NCI-H1092 (cell line): ENCODE measurements around the gene COLEC11.
"Not testable (repeated sequence)": the region's sequence is repeated elsewhere in the genome, so short reads cannot be mapped to it uniquely, and the experiment has no call there.

ENCODE experiments used
- DNase-seq: peaks from one replicate; lab custom pipeline; 2025; lab: John Stamatoyannopoulos, UW

Gene COLEC11

DNA sequence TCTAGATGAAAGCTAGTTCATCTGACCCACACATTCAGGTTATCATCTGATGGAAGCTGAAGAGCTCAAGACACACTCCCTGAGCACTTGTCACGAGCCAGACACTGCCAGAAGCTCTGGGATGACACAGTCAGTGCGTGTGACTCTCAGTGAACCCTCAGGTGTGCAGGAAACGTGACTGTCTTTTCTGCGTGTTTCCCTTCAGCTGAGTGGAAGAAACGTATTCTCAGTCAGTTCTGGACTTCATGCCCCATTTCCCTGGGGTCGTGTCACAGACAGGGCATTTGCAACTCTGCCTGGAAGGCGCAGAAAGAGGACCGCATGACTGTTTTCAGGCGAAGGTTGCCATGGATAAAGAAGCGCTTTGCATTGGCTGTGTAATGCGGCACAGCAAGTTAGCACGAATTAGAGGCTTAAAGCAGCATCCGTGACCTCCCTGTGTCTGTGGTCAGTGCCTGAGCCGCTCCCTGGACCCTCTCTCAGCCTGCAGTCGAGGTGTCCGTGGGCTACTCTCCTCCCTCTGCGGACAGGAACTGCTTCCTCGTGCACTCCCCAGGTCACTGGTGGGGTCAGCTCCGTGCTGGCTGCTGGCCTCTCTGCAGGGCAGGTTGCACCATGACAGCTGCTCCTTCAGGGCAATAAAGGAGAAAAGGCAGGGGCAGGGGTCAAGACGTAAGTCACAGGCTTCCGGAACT, 59.8 kb downstream of the COLEC11 start:
- no peak for DNase-seq

DNA sequence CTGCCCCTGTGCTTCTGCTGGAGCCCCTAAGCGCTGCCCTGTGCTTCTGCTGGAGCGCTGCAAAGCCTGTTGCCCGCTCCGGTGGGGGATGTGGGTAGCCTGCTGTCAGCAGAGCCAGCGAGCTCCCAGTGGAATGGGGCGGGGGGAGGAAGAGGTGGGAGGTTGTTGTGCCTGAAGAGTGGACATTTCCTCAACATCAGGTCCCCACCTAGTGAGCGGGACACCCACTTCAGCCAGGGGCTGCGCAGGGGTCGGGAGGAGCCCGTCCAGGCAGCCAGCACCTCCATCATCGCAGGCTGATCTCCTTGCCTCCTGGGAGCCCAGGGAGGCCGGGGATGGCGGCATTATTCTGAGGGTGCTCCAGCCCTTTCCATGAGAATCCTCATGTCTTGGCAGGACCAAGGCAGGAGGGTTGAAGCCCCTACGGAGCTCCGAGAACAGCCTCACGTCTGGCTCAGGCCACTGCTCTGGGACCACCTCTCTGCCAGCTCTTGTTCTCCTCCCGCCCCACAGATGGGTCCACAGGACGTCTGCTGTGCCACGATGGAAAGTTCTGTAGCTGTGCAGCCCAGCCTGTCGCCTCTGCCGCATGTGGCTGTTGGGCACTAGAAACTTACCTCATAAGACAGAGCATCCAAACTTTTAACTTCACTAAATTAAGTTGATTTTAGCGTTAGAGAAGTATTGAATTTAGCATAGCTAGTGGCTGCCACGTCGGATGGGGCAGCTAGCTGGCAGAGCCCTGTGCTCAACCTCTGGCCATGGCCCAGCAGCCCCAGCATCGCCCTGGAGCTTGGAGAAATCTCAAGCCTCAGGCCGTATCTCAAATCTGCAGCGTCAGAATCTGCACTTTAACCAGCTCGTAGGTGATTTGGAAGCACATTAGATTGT, 61.2 kb downstream of the COLEC11 start:
- DNase-seq = no peak

DNA sequence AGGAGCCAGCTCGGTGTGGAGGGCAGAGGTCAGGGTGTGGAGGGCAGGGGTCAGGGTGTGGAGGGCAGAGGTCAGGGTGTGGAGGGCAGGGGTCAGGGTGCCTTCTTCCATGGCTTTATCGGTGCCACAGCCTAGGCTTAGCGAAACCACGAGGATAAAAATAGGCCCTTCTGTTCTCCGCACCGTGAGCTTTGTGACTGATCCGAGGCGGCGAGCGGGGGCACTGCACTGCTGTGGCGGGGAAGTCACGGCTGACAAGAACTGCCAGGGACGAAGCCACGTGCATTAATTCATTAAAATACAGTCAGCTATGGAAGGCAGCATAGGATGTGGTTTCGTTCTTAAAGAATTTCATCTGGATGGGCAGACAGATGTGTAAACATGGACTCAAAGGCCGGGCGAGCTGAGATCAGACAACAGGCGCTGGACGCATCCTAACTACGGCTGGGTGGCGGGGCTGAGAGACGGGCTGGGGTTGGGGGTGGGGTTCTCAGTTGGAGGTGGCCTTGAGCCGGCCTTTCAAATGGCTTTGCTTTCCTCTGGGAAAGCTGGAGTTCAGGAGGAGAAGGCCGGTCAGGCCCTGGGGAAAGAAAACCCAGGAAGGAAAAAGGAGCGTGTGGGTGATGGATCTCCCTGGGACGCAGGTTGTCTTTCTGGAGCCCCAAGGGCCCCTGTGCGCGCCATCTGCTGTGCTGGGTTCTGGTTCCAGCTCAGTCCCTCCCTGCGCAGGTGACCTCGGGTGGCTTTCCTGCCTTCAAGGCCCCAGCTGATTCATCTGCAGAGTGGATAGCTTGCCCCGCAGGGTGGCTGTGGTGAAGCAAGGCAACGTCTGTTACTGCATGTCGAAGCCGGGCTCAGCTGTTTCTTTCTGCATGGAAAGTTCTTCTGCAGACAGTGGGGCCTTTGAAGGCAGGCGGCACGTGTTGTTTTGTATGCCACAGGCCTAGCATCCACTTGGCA, 62.1 kb downstream of the COLEC11 start:
- DNase-seq = no peak

DNA sequence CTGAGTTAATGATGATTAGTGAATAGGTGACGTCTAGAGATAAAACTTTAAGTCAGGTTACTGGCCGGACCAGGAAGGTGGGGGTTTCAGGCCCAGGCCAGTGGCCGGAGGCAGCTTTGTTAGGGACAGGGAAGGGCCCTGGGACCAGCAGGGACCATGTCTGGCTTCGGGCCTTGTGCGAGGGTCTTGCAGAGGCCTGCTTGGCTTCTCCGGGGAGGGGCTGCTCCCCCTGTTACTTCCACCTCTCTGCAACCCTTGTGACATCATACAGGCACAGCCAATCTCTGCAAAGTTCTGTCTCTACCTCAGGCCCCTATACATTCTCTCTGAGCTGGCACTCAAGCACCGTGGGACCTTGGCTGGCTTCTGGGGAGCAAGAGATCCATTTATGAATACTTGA, 63.0 kb downstream of the COLEC11 start, which contains the start of gene ALLC:
ALLC (plus strand) TSS at position 320 of the 400 bp plus-strand sequence. CDS start 12,958 bp downstream, outside the sequence.
- DNase-seq = no peak

DNA sequence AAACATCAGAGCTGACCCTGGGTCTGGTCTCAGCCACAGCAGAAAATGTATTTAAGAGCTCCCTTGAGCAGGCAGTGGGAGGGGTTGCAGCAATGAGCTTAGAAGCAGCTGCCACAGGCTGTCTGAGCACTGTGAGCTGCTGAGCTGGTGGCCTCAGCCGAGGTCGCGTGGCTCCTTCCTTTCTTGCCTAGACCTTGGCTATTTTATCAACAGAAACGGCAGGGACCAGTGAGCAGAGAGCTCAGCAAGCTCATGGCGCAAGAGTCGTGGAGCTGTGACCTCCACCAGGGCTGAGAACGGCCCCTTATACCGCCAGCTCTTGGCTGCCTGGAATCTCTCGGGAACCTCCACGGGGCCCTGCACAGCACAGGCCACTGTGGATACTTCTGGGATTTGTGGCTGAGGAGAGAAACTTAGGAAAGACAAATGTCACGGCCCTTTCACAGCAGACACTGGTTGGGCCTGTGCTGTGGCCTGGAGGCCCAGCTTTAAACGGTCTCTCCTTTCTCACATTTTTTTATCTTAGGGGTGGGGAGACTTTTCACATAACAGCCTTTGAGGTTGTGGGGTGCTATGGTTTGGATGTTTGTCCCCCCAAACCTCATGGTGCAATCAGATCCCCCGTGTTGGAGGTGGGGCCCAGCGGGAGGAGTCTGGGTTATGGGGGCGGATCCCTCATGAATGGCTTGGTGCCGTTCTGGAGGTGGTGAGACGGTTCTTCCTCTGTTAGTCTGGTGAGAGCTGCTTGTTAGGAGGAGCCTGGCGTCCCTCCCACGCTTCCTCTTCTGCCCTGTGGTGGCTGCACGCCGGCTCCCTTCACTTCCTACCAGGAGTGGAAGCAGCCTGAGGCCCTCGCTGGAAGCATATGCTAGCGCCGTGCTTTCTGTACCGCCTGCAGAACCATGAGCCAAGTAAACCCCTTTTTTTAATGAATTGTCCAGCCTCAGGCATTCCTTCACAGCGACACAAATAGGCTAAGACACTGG, 64.8 kb downstream of the COLEC11 start:
- no peak for DNase-seq

DNA sequence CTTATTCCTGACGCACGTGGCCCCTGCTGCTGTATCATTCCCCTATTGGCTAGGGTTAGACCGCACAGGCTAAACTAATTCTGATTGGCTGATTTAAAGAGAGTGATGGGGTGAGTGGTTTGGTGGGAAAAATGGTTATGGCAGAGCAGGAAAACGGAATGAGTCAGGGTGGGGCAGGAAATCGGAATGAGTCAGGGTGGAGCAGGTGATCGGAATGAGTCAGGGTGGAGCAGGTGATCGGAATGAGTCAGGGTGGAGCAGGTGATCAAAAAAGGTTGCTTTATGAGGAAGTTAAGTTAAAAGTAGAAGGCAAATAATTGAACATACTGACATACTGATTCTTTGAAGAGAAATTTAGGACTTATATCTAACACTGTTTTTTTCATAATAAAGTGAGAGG, 65.7 kb downstream of the COLEC11 start:
- DNase-seq = not testable (repeated sequence)

DNA sequence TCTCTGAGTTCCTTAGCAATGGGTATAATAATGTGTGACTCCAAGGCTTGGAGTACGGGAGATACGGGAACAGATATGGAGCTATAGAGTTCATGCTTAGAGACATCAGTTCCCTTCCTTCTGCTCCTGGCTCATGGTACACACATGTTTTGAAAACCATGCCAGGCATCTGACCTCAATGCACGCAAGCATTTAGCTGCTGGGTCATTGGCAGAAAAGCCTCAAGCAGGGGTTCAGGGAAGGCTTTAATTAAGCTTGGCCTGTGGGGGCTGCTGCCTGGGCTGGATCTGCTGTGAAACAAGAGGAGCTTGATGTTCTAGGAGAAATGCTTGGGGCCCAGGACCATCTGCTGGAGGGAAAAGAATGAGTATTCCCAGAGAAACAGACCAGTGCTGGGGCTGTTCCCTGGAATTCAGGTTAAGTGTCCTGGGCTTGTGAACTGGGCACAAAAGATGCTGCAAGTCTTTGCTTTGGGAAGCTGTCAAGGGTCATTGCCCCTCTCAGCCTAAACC, 66.3 kb downstream of the COLEC11 start:
- DNase-seq = no peak

DNA sequence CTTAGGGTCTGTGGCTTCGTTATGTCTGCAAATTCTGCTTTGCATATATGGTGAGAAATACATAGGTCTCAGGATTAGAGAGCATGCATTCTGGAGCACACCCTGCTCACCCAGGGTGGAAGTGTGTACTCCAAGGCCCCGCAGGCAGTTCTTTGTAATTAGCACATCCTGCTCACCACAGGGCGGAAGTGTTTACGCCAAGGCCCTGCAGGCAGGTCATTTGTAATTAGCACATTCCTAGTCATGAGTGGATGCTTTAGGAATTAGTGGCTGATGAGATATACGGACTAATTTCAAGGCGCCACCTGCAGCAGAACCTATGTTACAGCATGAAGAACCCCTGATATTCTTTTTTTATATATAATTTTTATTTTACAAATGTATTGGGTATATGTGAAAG, 67.3 kb downstream of the COLEC11 start:
- no peak for DNase-seq

DNA sequence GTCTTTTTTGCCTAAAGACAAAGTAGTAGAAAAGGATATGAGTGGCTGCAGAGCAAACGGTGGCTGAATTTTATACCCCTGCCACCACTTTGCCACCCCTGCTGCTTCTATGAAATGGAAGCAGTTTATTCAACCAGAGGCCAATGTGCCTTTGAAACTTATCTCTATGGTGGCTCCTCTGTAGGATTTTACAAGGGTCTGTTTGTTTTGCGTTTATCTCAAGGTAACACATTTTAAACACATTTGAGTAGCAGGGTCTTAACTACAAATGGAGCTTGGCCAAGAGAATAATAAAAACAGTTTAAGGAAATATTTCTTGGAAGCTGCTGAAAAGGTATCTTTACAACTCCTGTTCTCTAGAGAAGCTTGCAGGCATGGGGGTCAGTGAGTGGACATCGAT, 69.2 kb downstream of the COLEC11 start:
- DNase-seq = no peak

DNA sequence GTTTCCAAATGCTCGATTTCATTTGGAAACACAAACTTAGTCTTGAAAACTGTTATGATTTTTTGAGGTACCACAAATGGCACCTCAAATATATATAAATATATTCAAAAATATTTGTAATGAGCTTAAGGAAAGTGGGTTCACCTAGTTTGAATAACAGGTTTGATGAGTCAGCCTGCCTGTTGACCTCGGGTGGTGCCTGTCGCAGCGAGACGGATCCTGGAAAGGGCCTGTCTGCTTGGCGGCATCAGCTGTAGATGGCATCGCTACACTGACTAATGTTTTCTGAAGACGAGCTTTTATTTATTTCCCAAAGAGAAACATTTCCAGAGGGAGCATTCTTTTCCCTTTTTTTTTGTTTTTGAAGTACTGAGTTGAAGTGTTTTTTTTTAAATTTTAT, 70.0 kb downstream of the COLEC11 start:
- DNase-seq = no peak

DNA sequence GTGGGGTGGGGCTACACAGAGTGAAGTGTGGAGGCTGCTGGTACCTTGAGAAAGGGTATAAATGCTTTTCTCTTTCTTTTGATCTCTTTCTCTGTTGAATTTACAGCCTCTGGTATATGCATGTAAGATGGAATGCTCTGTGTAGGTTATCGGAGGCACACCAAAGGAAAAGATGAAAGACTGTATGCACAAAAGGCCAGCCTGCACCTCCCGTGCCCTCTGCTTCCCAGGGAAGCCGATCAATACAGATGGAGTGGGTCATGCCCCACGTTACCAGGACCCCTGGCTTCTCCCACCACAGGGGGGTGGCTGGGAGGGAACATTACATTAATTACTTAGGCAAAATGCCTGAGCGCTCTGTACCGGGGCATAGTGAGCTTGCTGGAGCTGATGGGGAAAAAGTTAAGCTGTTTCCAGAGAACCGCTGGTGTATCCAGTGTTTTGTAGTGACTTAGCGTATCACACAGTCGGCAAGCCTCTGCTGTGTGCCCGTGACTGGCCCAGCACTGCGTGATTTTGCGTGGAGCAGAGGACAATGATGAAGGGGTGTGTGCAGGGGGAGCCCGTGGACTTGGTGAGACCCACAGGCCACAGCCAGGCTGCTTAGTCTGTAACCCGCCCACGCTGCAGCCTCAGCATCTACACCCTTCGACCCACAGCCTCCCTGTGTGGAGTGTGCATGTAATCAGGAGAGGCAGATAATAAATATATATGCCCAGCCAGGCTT, 71.1 kb downstream of the COLEC11 start:
- DNase-seq = no peak

DNA sequence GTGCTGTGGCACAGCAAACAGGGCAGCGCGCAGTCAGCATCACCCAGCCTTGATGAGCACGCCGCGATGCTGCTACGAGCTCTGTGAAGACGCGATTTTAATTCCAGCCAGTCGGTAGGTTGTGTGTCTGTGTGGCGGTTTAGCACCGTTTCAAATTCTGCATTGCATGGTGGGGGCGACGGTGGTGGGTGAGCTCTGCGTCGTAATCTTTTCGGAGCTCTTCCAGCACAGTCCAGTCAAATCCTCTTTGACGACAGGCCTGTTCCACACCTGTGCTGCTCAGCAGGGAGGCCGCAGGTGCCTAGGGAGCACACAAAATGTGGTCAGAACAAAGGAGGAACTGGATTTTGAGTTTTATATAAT, 71.7 kb downstream of the COLEC11 start:
- no peak for DNase-seq

DNA sequence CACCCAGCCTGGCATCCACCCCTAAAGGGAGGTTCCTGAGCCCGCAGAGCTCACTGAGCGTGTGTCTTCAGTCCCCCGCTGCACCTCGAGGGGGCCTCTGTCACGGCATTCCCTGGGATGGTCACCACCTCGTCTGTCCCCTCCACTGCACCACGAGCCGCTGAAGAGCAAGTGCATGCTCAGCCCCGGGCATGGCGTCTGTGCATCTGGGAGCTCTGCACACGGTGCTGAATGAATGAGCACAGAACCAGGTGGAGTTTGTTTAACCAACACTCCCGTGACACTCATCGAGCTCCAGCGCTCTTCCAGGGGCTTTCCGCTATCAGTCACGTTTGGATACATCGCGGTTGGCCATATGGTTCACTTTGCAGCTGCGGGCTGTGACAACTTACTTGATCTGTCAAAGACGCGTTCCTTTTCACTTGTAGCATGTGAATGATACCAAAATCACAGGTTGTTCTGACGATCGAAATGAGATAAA, 72.3 kb downstream of the COLEC11 start:
- DNase-seq = peak; percentile 22

DNA sequence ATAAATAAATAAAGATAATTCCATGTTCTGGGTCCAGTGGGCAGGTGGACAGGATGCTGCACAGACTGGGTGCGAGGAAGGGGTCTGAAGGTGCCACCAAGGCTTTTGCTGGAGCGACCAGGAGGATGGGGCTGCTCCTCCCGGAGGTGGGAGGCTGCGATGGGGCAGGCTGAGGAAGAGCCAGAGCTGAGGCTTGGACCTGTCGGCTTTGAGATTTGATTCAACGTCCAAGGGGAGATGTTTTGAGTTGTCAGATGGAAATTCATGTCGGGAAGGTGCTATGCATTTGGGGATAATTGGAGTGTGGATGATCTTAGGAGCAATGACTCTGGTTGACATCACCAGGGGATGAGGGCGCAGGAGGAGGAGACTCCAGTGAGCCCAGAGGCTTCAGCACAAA, 74.7 kb downstream of the COLEC11 start:
- DNase-seq = no peak

DNA sequence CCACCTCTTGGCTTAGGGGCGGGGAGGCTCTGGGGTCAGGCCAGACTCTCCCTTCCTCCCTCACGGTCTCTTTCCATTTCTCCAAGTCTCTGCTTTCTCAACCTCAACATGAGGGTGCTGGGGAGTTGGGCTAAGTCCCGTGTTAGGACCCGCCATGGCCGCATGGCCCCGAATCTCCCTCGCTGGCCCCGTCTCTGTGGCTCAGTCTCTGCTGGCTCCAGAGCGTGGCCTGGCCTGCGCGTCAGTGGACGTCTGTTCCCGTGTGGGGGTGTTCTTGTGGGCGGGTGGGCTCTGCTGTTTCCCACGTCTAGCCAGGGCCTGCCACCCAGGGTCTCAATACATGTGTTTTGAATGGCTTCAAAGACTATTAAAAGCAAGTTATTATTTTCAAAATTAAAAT, 75.5 kb downstream of the COLEC11 start:
- DNase-seq = no peak

DNA sequence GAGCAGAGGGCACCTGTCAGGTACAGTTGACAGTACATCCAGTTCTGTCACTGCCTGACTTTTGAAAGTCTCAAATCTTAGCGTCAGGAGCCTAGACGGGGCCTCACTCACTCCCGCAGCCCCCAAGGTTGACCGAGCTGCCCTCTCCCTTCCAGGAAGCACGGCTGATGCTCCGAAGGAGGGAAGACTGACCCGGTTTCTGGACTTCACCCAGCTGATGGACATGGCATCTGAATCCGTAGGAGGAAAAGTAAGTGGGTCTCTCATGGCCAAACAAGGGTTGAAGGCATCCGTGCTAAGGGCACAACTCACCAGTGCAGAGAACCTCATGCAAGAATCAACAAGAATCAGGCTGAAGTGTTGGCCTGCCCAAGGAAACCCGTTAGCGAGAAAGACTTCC, 76.0 kb downstream of the COLEC11 start:
- DNase-seq = no peak

DNA sequence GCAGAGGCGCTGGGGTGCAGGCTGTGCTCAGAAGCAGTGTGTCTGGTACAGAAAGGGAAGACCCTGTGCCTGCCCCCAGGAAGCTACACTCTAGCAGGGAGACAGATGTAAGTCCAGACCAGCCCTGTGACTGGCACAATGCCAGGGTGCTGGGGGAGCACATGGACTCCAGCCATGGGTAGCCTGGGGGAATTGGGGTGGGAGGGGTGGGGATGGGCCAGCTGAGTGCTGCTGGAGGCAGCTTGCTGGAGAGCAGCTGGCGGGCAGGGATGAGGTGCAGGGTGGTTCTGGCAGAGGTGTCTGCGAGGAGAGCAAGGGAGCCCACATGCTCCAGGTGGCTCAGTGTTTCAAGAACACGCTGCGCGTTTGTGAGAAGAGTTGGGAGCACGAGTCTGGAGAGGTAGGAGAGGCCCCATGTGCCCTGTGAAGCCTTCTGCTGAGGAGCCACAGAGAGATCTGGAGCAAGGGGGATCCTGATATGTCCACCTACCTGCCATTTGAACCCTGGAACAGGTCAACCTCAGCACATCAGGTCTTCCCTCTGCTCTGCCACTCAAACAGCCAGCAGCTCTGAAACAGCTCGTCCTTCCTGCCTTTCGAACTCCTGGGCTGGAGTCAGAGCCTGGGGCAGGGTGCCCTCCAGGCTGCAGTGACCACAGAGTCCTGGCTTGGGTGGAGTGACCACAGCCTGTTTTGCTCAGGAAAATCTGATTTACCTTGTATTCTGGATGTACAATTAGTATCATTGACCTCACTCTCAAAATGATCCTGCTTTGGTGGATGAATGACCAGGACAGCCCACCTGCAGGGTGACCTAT, 78.2 kb downstream of the COLEC11 start:
- no peak for DNase-seq

DNA sequence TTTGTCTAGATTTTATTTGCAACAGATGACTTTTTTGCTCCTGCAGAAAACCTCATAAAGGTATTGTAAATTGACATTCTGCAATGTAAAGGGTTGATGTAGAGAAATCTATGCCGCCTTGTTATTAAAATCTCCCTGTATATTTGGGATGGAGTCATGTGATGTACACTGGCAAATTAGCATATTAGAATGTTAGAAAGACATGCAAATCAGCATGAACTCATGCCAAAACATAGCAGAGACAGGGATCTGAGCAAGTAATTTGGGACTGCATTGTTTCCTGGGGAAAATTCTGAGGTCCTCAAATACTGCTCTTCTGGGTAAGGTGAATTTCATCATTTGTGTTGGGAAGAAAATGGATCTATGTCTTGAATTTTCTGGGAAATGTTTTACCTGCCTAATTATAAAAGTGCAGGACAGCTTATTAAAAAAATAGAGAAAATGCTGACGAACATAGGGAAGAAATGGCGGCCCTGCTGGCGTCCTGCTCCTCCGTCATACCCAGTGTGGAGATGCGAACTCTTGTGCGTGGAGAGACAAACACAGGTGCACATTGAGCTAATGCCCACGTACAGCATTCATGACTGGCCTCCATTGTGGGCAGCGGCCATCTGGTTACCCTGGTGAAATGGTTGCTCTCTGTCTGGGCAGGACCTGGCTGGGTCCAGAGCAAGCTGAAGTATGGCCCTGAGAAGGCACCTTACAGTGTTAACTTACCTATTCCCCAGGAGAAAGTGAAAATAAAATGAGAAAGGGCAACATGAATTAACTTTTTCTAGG, 79.3 kb downstream of the COLEC11 start:
- DNase-seq = no peak
